K562 (cell line): ENCODE data around the gene DNAL4. TPM values are rescaled to one million over a fixed set of nuclear protein-coding genes. Genes with fewer than 3 reads are reported as not detected.

ENCODE experiments used
- ATAC-seq: fragments of 200-7000 bp; cut with Tn5 transposase; 3 replicates; pipeline ENCODE4 v1.9.1; 2020; ENCODE audit warnings: moderate library complexity
- BruUV-seq: library from RNA; stranded (reverse); fragments of 400-500 nt; replicated peaks from 2 replicates; lab custom pipeline; 2021; lab: Mats Ljungman, UMichigan
- CTCF ChIA-PET: fragments of 300-600 bp; formaldehyde crosslinking; extraction: SDS; loops from one replicate; lab custom pipeline; 2021; ENCODE audit warnings: low intra/inter-chr PET ratio; lab: Yijun Ruan, JAX
- POLR2A ChIA-PET: fragments of 300-600, 350-650 bp; sonication (Branson Sonifier 250); formaldehyde crosslinking; extraction: SDS; loops from one replicate; lab custom pipeline; 2021; ENCODE audit warnings: antibody characterized with exemption, inconsistent platforms; lab: Yijun Ruan, JAX
- DNase-seq, 4 experiments: peaks; one replicate each; pipeline versions ENCODE4 v3.0.0 to v3.0.0-alpha.2; 2011 to 2018; ENCODE audit warnings: low spot score in 3 of 4, mixed read lengths in 3 of 4; ENCODE audit errors: extremely low read depth in 1 of 4
- FAIRE-seq: peaks from 2 replicates; lab custom pipeline; 2011; peaks lifted over from hg19 to GRCh38; lab: Jason Lieb, UNC
- H2AFZ ChIP-seq: 2 replicates; pipeline ENCODE4 v1.6.0; 2011; ENCODE audit warnings: low read depth, low read length, control low read depth, inconsistent platforms
- H3K27ac ChIP-seq: fragments of 200-600 bp; 3 replicates; pipeline ENCODE4 v1.8.0; 2011; ENCODE audit warnings: low read depth, mild to moderate bottlenecking, control low read depth, inconsistent platforms, low read length, moderate library complexity, mixed read lengths; ENCODE audit errors: extremely low read depth
- H3K27me3 ChIP-seq, 2 experiments: fragments of 300-600 bp in 1 of 2; 2 replicates in 1 of 2; 3 replicates in 1 of 2; pipeline versions ENCODE4 v1.6.0 to v1.8.0; 2011; ENCODE audit warnings: inconsistent platforms in 2 of 2, low read length in 2 of 2, mild to moderate bottlenecking in 1 of 2, mixed read lengths in 1 of 2, moderate library complexity in 1 of 2; ENCODE audit not compliant: control insufficient read depth in 2 of 2, insufficient read depth in 2 of 2
- H3K36me3 ChIP-seq: fragments of 300-600 bp; 3 replicates; pipeline ENCODE4 v1.8.0; 2011; ENCODE audit warnings: mild to moderate bottlenecking, low read length, inconsistent platforms; ENCODE audit not compliant: control insufficient read depth, insufficient read depth
- H3K4me1 ChIP-seq, 2 experiments: fragments of 200-600 bp in 1 of 2; replicated peaks in 1 of 2; 2 replicates in 1 of 2; 3 replicates in 1 of 2; pipeline versions ENCODE4 v1.5.1 to v1.8.0; 2011; ENCODE audit warnings: inconsistent platforms in 2 of 2, low read length in 2 of 2, mild to moderate bottlenecking in 1 of 2, mixed read lengths in 1 of 2, moderate library complexity in 1 of 2; ENCODE audit not compliant: control insufficient read depth in 2 of 2, insufficient read depth in 2 of 2
- H3K4me2 ChIP-seq: 2 replicates; pipeline ENCODE4 v1.6.1; 2011; ENCODE audit warnings: low read length, control low read depth, inconsistent platforms, mixed read lengths; ENCODE audit not compliant: insufficient read depth
- H3K4me3 ChIP-seq: fragments of 200-600 bp; sonication (generic), shearing (Covaris generic); 2 replicates; pipeline ENCODE4 v1.5.1; 2016; ENCODE audit warnings: control low read depth, inconsistent platforms
- H3K79me2 ChIP-seq: fragments of 200-600 bp; 3 replicates; pipeline ENCODE4 v1.8.0; 2011; ENCODE audit warnings: low read length, inconsistent platforms; ENCODE audit not compliant: control insufficient read depth, insufficient read depth
- H3K9ac ChIP-seq, 2 experiments: 2 replicates each; pipeline versions ENCODE4 v1.6.0 to v1.6.1; 2011; ENCODE audit warnings: low read depth in 2 of 2, low read length in 2 of 2, control low read depth in 1 of 2, inconsistent platforms in 1 of 2, mild to moderate bottlenecking in 1 of 2, mixed read lengths in 1 of 2; ENCODE audit not compliant: insufficient read depth in 1 of 2
- H3K9me1 ChIP-seq: one replicate; pipeline ENCODE4 v1.6.0; 2011; ENCODE audit warnings: inconsistent platforms, mild to moderate bottlenecking, low read length, moderate library complexity; ENCODE audit not compliant: control insufficient read depth, insufficient read depth
- H3K9me3 ChIP-seq: replicated peaks from 2 replicates; pipeline ENCODE4 v1.5.1; 2011; ENCODE audit warnings: low read depth, low read length, inconsistent platforms; ENCODE audit not compliant: control insufficient read depth, insufficient read depth
- H4K20me1 ChIP-seq: replicated peaks from 2 replicates; pipeline ENCODE4 v1.6.1; 2011; ENCODE audit warnings: low read length, inconsistent platforms, mixed read lengths; ENCODE audit not compliant: control insufficient read depth, insufficient read depth
- CHD2 ChIP-seq: IDR thresholded peaks from 2 replicates; pipeline ENCODE4 v1.6.1; 2011; ENCODE audit warnings: low read depth, low read length
- CTBP1 ChIP-seq: fragments of 450-650 bp; IDR thresholded peaks from 2 replicates; pipeline ENCODE4 v1.6.1; 2016; ENCODE audit warnings: borderline replicate concordance
- DIDO1 ChIP-seq: fragments of 450-650 bp; IDR thresholded peaks from 2 replicates; pipeline ENCODE4 v1.6.1; 2016; ENCODE audit warnings: low read depth, missing biosample characterization, missing genetic modification characterization
- GTF2A2 ChIP-seq: IDR thresholded peaks from 2 replicates; pipeline ENCODE4 v1.6.1; 2016; ENCODE audit warnings: mild to moderate bottlenecking, missing genetic modification characterization, missing compliant biosample characterization
- KLF6 ChIP-seq: fragments of 250-450 bp; sonication (Bioruptor Pico); IDR thresholded peaks from 2 replicates; pipeline ENCODE4 v1.4.0; 2020; ENCODE audit warnings: mild to moderate bottlenecking, moderate library complexity, borderline replicate concordance
- MYBL2 ChIP-seq, 2 experiments: fragments of 450-650 bp in 1 of 2; sonication (generic) in 1 of 2; formaldehyde crosslinking in 1 of 2; IDR thresholded peaks; 2 replicates each; pipeline versions ENCODE4 v1.6.1 to v1.8.1; 2017 to 2022; ENCODE audit warnings: borderline replicate concordance in 1 of 2, inconsistent platforms in 1 of 2, low read depth in 1 of 2, mild to moderate bottlenecking in 1 of 2, missing genetic modification reagents in 1 of 2, moderate library complexity in 1 of 2
- NR1H2 ChIP-seq: sonication (generic); formaldehyde crosslinking; IDR thresholded peaks from 2 replicates; pipeline ENCODE4 v1.4.0; 2020; ENCODE audit warnings: mild to moderate bottlenecking, missing genetic modification reagents
- POU5F1 ChIP-seq: fragments of 150-350 bp; IDR thresholded peaks from 2 replicates; pipeline ENCODE4 v1.6.1; 2014; ENCODE audit warnings: borderline replicate concordance, low read length, low read depth, mild to moderate bottlenecking; ENCODE audit not compliant: partially characterized antibody
- PTRF ChIP-seq: fragments of 450-650 bp; IDR thresholded peaks from 2 replicates; pipeline ENCODE4 v1.6.1; 2016; ENCODE audit warnings: mild to moderate bottlenecking, missing genetic modification characterization, missing compliant biosample characterization
- SNAPC5 ChIP-seq: fragments of 250-450 bp; sonication (Bioruptor Pico); IDR thresholded peaks from 2 replicates; pipeline ENCODE4 v1.8.0; 2021; ENCODE audit warnings: moderate library complexity, mild to moderate bottlenecking, inconsistent platforms
- XRCC5 ChIP-seq: fragments of 200-400 bp; formaldehyde crosslinking; IDR thresholded peaks from 2 replicates; pipeline ENCODE4 v1.6.1; 2017; ENCODE audit warnings: low read depth, mild to moderate bottlenecking, low read length
- ZNF140 ChIP-seq: fragments of 250-450 bp; sonication (Bioruptor Pico); IDR thresholded peaks from 2 replicates; pipeline ENCODE4 v1.8.0; 2021; ENCODE audit warnings: moderate library complexity, mild to moderate bottlenecking, inconsistent platforms
- ZNF224 ChIP-seq: sonication (generic); formaldehyde crosslinking; IDR thresholded peaks from 2 replicates; pipeline ENCODE4 v1.8.0; 2022; ENCODE audit warnings: mild to moderate bottlenecking, missing genetic modification reagents
- ZNF609 ChIP-seq: sonication (generic); formaldehyde crosslinking; IDR thresholded peaks from 2 replicates; pipeline ENCODE4 v1.8.1; 2023; ENCODE audit warnings: missing genetic modification reagents, mild to moderate bottlenecking, borderline replicate concordance
- WGBS: fragments of 100-300 bp; shearing (Covaris generic); methylation state at CpG from one replicate; pipeline ENCODE4 v1.1.6; 2016; ENCODE audit warnings: low coverage, mixed read lengths; ENCODE audit not compliant: insufficient coverage; ENCODE audit errors: missing lambda C conversion rate; 5-methylcytosine and 5-hydroxymethylcytosine counted together
- in situ Hi-C: fragments of 300-500 bp; cut with MboI; formaldehyde crosslinking; loops from 4 replicates; pipeline ENCODE4 v1.15.0; 2018; ENCODE audit warnings: inconsistent platforms, mixed read lengths
- intact Hi-C: fragments of 100-400 bp; cut with micrococcal nuclease; formaldehyde crosslinking; loops from 2 replicates; pipeline ENCODE4 v1.14.2; 2022
- polyA plus RNA-seq, 8 experiments: library from polyadenylated mRNA; depleted of rRNA in 4 of 8; stranded (reverse) in 5 of 8; unstranded in 3 of 8; fragments of >200 nt; fragmentation: Nextera tagmentation in 2 of 8; fragmentation: Illumina TruSeq in 1 of 8; extraction: Ambion mirVana in 2 of 8; extraction: Trizol in 1 of 8; gene quantifications; 2 replicates each; pipeline versions ENCODE4 v1.2.1 to v1.2.3, GENCODE V29; 2011 to 2014; ENCODE audit warnings: inconsistent platforms in 1 of 8, missing spikeins in 1 of 8
- total RNA-seq, 7 experiments: library from RNA; depleted of rRNA in 6 of 7; stranded (reverse); fragments of >200 nt in 6 of 7; fragmentation: Illumina TruSeq in 2 of 7; extraction: Trizol in 2 of 7; gene quantifications; 2 replicates each; pipeline versions ENCODE4 v1.2.1 to v1.2.3, GENCODE V29; 2011 to 2021; ENCODE audit warnings: low replicate concordance in 1 of 7
- TF ChIP-seq, protein P1 (sequence below), 3 experiments: fragments of 200-800 bp in 1 of 3; sonication (Bioruptor generic) in 1 of 3; sonication (generic) in 1 of 3; formaldehyde crosslinking in 1 of 3; IDR thresholded peaks; 2 replicates each; pipeline versions ENCODE4 v1.6.1 to v1.8.0; 2016 to 2022; ENCODE audit warnings: mild to moderate bottlenecking in 2 of 3, missing compliant biosample characterization in 2 of 3, missing genetic modification characterization in 2 of 3, missing genetic modification reagents in 1 of 3

Gene DNAL4
- total and polyA plus RNA-seq, 9 of the 15 experiments (the other 6 are each of a cell fraction or from before 2014, with no cell fraction given), result 0.20 to 9.4 (median 5.2) TPM

GRCh38 chr22:38798496-38798895, 4.6 kb upstream of the DNAL4 start:
- ChIA-PET CTCF (no interaction called here), POLR2A (interaction anchor here (0.7 kb wide), 1 partner anchor 15 kb away, joined by 3 read pairs; no protein-coding TSS in a partner anchor)
- Histone ChIP-seq H2AFZ (no peak overlapping the region), H3K4me3 (no peak overlapping the region), H3K9me1 (no peaks in the 10 kb centered on the region), H3K79me2 (peaks cover under 1% of the 10 kb centered on the region; the same call in 2 of the 3 replicates), H3K9me3 (peaks cover 5% of the 10 kb centered on the region; the same call in 1 of the 2 replicates), H3K27ac (no peak overlapping the region), H3K9ac (no peak overlapping the region), H3K4me1 (peaks cover 0 to 5% of the 10 kb centered on the region in 2 experiments; a peak in 3 of 5 replicates), H3K27me3 (peaks cover 0 to 5% of the 10 kb centered on the region in 2 experiments; a peak in 1 of 5 replicates), H3K36me3 (no peaks in the 10 kb centered on the region), H4K20me1 (no peaks in the 10 kb centered on the region), H3K4me2 (no peak overlapping the region)
- FAIRE-seq (no peak), DNase-seq (no peak), ATAC-seq (no peak)
- BruUV-seq, result no TSS peak
- in situ Hi-C loops, result no loop called here
- intact Hi-C loops, result no loop called here
- 9% methylated on average over 5 of the region's 5 CpGs for WGBS
- no peak for TF ChIP-seq DIDO1 (tag)
- no peak for TF ChIP-seq POU5F1
- TF ChIP-seq NR1H2 (CRISPR knock-in tag), result no peak
- no peak for TF ChIP-seq KLF6
- TF ChIP-seq, protein P1, sequence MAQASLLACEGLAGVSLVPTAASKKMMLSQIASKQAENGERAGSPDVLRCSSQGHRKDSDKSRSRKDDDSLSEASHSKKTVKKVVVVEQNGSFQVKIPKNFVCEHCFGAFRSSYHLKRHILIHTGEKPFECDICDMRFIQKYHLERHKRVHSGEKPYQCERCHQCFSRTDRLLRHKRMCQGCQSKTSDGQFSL (CRISPR knock-in tag; IDR thresholded peaks at IDR 0.05), result no peak
- TF ChIP-seq, protein P1 (tag; IDR thresholded peaks at IDR 0.05), result no peak
- no peak for TF ChIP-seq ZNF140 (CRISPR knock-in tag)
- no peak for TF ChIP-seq CTBP1
- TF ChIP-seq ZNF609, result no peak
- TF ChIP-seq CHD2, result no peak
- no peak for TF ChIP-seq MYBL2 (IDR thresholded peaks at IDR 0.05; ENCODE audit: low read depth)
- TF ChIP-seq MYBL2 (CRISPR knock-in tag; IDR thresholded peaks at IDR 0.05; ENCODE audit: borderline replicate concordance), result no peak
- no peak for TF ChIP-seq GTF2A2 (tag)
- TF ChIP-seq SNAPC5, result no peak
- no peak for TF ChIP-seq ZNF224 (CRISPR knock-in tag)
- no peak for TF ChIP-seq PTRF (tag)
- TF ChIP-seq XRCC5, result no peak
